PC-3 (cell line): ENCODE data around the gene MT1B. TPM values are rescaled to one million over a fixed set of nuclear protein-coding genes. Genes with fewer than 3 reads are reported as not detected.

ENCODE experiments used
- ATAC-seq: fragments of 200-7000 bp; cut with Tn5 transposase; 2 replicates; pipeline ENCODE4 v1.9.1; 2020; ENCODE audit warnings: mild to moderate bottlenecking, moderate library complexity
- BruUV-seq: library from RNA; stranded (reverse); fragments of 400-500 nt; replicated peaks from 2 replicates; lab custom pipeline; 2021; lab: Mats Ljungman, UMichigan
- CTCF ChIA-PET: fragments of 300-600 bp; sonication (Branson Sonifier 250); formaldehyde crosslinking; loops from one replicate; lab custom pipeline; 2022; ENCODE audit warnings: antibody characterized with exemption; lab: Charles Lee
- POLR2A ChIA-PET: fragments of 300-600 bp; sonication (Branson Sonifier 250); formaldehyde crosslinking; loops from one replicate; lab custom pipeline; 2022; ENCODE audit warnings: antibody characterized with exemption; ENCODE audit not compliant: unreplicated experiment; lab: Charles Lee
- DNase-seq: peaks from one replicate; pipeline ENCODE4 v3.0.0-alpha.2; 2015
- H2AFZ ChIP-seq: fragments of 300-600 bp; sonication (generic); 2 replicates; pipeline ENCODE4 v1.6.0; 2016; ENCODE audit warnings: antibody characterized with exemption, low read length
- H3F3A ChIP-seq: fragments of 300-600 bp; sonication (generic); one replicate; pipeline ENCODE4 v1.6.0; 2017; ENCODE audit warnings: antibody characterized with exemption, low read length, control low read depth, mild to moderate bottlenecking; ENCODE audit not compliant: unreplicated experiment
- H3K27ac ChIP-seq: fragments of 300-600 bp; sonication (generic); 2 replicates; pipeline ENCODE4 v1.5.1; 2016; ENCODE audit warnings: mild to moderate bottlenecking, low read length
- H3K27me3 ChIP-seq: fragments of 300-600 bp; sonication (generic); 2 replicates; pipeline ENCODE4 v1.6.1; 2016; ENCODE audit warnings: low read length, mixed read lengths
- H3K36me3 ChIP-seq: fragments of 300-600 bp; sonication (generic); 2 replicates; pipeline ENCODE4 v1.6.1; 2016; ENCODE audit warnings: low read depth, mixed run types, low read length, mixed read lengths
- H3K4me1 ChIP-seq: fragments of 300-600 bp; sonication (generic); 2 replicates; pipeline ENCODE4 v1.5.1; 2016; ENCODE audit warnings: low read length; ENCODE audit not compliant: insufficient read depth
- H3K4me2 ChIP-seq: fragments of 300-600 bp; sonication (generic); 2 replicates; pipeline ENCODE4 v1.6.0; 2016; ENCODE audit warnings: low read length
- H3K4me3 ChIP-seq: fragments of 300-600 bp; sonication (generic); 2 replicates; pipeline ENCODE4 v1.5.1; 2016; ENCODE audit warnings: mild to moderate bottlenecking, low read length, mixed read lengths
- H3K79me2 ChIP-seq: fragments of 300-600 bp; sonication (generic); 2 replicates; pipeline ENCODE4 v1.6.1; 2017; ENCODE audit warnings: low read length, mixed read lengths
- H3K9ac ChIP-seq: fragments of 300-600 bp; sonication (generic); 2 replicates; pipeline ENCODE4 v1.6.0; 2016; ENCODE audit warnings: mild to moderate bottlenecking, low read length
- H3K9me2 ChIP-seq: fragments of 300-600 bp; sonication (generic); replicated peaks from 2 replicates; pipeline ENCODE4 v1.6.1; 2016; ENCODE audit warnings: mixed run types, low read length, mixed read lengths
- H3K9me3 ChIP-seq: fragments of 300-600 bp; sonication (generic); 2 replicates; pipeline ENCODE4 v1.6.1; 2016; ENCODE audit warnings: low read length, mixed read lengths
- H4K20me1 ChIP-seq: fragments of 300-600 bp; sonication (generic); 2 replicates; pipeline ENCODE4 v1.6.1; 2016; ENCODE audit warnings: low read length, mixed read lengths
- EZH2 ChIP-seq: fragments of 300-600 bp; sonication (generic); IDR thresholded peaks from one replicate; pipeline ENCODE4 v1.6.1; 2017; ENCODE audit warnings: antibody characterized with exemption, mild to moderate bottlenecking, low read length; ENCODE audit not compliant: unreplicated experiment
- EZH2phosphoT487 ChIP-seq: fragments of 300-600 bp; sonication (generic); IDR thresholded peaks from 2 replicates; pipeline ENCODE4 v1.6.1; 2018; ENCODE audit warnings: mild to moderate bottlenecking, antibody characterized with exemption, low read length, borderline replicate concordance
- intact Hi-C: fragments of 100-400 bp; cut with micrococcal nuclease; formaldehyde crosslinking; loops from 2 replicates; pipeline ENCODE4 v1.9.0; 2023
- total RNA-seq: library from RNA; depleted of rRNA; stranded (reverse); fragments of >200 nt; gene quantifications from 2 replicates; pipeline ENCODE4 v1.2.3, GENCODE V29; 2014
- TF ChIP-seq, protein P1 (sequence below): fragments of 300-600 bp; sonication (generic); conservative IDR thresholded peaks from 2 replicates; pipeline ENCODE4 v1.5.1; 2017; ENCODE audit warnings: antibody characterized with exemption, low read depth, mild to moderate bottlenecking, low read length

Gene MT1B
- total RNA-seq, 1 experiment from 2014 or later = not detected

DNA sequence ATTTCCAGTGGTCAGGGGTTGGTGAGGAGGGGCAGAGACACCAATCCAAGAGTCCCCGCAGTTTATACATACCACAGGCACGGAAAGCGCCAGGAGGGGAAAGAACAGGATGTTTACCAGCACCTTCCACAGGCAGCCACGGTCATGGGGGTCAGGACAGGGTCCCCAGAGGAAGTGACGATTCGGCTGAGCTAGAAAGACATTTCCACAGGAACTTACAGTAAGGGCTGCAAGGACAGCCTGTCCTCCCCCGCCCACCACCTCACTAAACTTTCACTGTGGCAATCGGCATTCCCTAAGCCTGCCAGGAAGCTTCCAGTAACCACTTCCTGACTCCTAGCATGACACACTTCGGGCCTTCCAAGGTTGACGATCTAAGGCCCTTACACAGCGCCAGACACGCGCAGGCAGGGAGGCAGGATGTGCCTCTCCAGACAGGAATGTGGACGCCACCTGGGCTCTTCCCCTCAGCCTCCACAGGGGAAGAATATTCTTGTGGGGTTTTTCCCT lies 44.5 kb upstream of the MT1B start:
- no peaks in the 10 kb centered on the region for H4K20me1 ChIP-seq
- no peaks in the 10 kb centered on the region for H3K9me3 ChIP-seq
- TF ChIP-seq EZH2 = no peak
- peak; percentile 96 for TF ChIP-seq EZH2phosphoT487
- TF ChIP-seq, protein P1, sequence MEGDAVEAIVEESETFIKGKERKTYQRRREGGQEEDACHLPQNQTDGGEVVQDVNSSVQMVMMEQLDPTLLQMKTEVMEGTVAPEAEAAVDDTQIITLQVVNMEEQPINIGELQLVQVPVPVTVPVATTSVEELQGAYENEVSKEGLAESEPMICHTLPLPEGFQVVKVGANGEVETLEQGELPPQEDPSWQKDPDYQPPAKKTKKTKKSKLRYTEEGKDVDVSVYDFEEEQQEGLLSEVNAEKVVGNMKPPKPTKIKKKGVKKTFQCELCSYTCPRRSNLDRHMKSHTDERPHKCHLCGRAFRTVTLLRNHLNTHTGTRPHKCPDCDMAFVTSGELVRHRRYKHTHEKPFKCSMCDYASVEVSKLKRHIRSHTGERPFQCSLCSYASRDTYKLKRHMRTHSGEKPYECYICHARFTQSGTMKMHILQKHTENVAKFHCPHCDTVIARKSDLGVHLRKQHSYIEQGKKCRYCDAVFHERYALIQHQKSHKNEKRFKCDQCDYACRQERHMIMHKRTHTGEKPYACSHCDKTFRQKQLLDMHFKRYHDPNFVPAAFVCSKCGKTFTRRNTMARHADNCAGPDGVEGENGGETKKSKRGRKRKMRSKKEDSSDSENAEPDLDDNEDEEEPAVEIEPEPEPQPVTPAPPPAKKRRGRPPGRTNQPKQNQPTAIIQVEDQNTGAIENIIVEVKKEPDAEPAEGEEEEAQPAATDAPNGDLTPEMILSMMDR = no peak
- H3K79me2 ChIP-seq = peaks cover 16% of the 10 kb centered on the region
- H3K9ac ChIP-seq = peak overlapping the region; percentile 37
- DNase-seq (peak; percentile 95), ATAC-seq (peak; percentile 52)
- CTCF ChIA-PET = interaction anchor here (1.1 to 1.2 kb wide), 2 partner anchors 95 to 182 kb away, joined by 4 to 7 read pairs; no protein-coding TSS in a partner anchor
- POLR2A ChIA-PET = interaction anchor here (1.0 kb wide), 1 partner anchor 73 kb away, joined by 3 read pairs; no protein-coding TSS in a partner anchor
- H3K4me1 ChIP-seq = peaks cover 60% of the 10 kb centered on the region
- peak overlapping the region; percentile 93 for H3K4me2 ChIP-seq
- peaks cover 14% of the 10 kb centered on the region for H3F3A ChIP-seq
- no TSS peak for BruUV-seq
- peak overlapping the region; percentile 90; the same call in 1 of the 2 replicates for H3K4me3 ChIP-seq
- H3K27ac ChIP-seq = peak overlapping the region; percentile 82
- intact Hi-C loops = loop anchor here (2.0 to 10.0 kb wide), 4 partner anchors 20 to 180 kb away; partner anchors contain the start of genes MT1B, MT1F and MT1X
- no peaks in the 10 kb centered on the region for H3K9me2 ChIP-seq
- H3K36me3 ChIP-seq = no peaks in the 10 kb centered on the region
- H3K27me3 ChIP-seq = no peaks in the 10 kb centered on the region
- no peak overlapping the region for H2AFZ ChIP-seq

DNA sequence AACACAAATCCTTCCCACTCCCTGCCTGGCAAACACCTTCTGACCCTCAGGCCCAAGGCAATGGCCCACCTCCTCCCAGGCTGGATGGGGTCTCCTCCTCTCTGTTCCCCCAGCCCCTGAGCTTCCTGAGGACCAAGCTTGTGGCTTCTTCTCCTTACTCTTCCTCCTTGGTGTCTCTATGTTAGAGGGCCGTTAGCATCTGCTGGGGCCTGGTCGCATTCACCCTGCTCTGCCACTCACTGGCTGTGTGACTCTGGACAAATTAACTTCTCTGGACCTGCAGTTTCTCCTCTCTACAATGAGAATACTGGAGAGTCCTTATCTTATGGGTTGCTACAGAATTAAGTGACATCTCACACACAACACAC lies 44.0 kb upstream of the MT1B start:
- POLR2A ChIA-PET = interaction anchor here (1.0 kb wide), 1 partner anchor 72 kb away, joined by 3 read pairs; no protein-coding TSS in a partner anchor
- Histone ChIP-seq H3K4me1 (peaks cover 65% of the 10 kb centered on the region), H3K9ac (peak overlapping the region; percentile 23), H3K27ac (peak overlapping the region; percentile 82), H4K20me1 (no peaks in the 10 kb centered on the region), H3K79me2 (peaks cover 16% of the 10 kb centered on the region), H3K4me3 (peak overlapping the region; percentile 90), H3K4me2 (peak overlapping the region; percentile 93), H3K36me3 (no peaks in the 10 kb centered on the region), H3K9me3 (no peaks in the 10 kb centered on the region), H3F3A (peaks cover 14% of the 10 kb centered on the region), H3K9me2 (no peaks in the 10 kb centered on the region), H2AFZ (no peak overlapping the region), H3K27me3 (no peaks in the 10 kb centered on the region)
- intact Hi-C loops = loop anchor here (2.0 to 10.0 kb wide), 4 partner anchors 19 to 180 kb away; partner anchors contain the start of genes MT1B, MT1F and MT1X
- BruUV-seq = TSS peak; percentile 85
- no peak for DNase-seq
- CTCF ChIA-PET = no interaction called here
- no peak for TF ChIP-seq EZH2
- no peak for TF ChIP-seq EZH2phosphoT487
- TF ChIP-seq, protein P1 = no peak
- ATAC-seq = no peak
